Trophoblast cell (in vitro differentiated cells and primary cell): ENCODE results near the gene ADSS1.

ENCODE experiments used
- DNase-seq, 2 donors: peaks; one replicate each; pipeline ENCODE4 v3.0.0-alpha.2; 2016
- H2AFZ ChIP-seq: 2 replicates; pipeline ENCODE4 v1.6.1; 2013; ENCODE audit warnings: low read length, moderate library complexity, mild to moderate bottlenecking; ENCODE audit not compliant: insufficient read depth, poor library complexity
- H2AK5ac ChIP-seq: 2 replicates; pipeline ENCODE4 v1.6.1; 2013; ENCODE audit warnings: mild to moderate bottlenecking, low read length
- H2BK120ac ChIP-seq: 2 replicates; pipeline ENCODE4 v1.6.1; 2013; ENCODE audit warnings: low read length, mild to moderate bottlenecking, moderate library complexity; ENCODE audit not compliant: insufficient read depth, poor library complexity
- H2BK12ac ChIP-seq: 2 replicates; pipeline ENCODE4 v1.6.1; 2013; ENCODE audit warnings: mild to moderate bottlenecking, low read length, moderate library complexity
- H2BK5ac ChIP-seq: 2 replicates; pipeline ENCODE4 v1.6.1; 2013; ENCODE audit warnings: low read length, low read depth, moderate library complexity, mild to moderate bottlenecking; ENCODE audit not compliant: poor library complexity
- H3K14ac ChIP-seq: 2 replicates; pipeline ENCODE4 v1.6.1; 2013; ENCODE audit warnings: mild to moderate bottlenecking, low read length
- H3K18ac ChIP-seq: 2 replicates; pipeline ENCODE4 v1.6.1; 2013; ENCODE audit warnings: mild to moderate bottlenecking, low read length
- H3K23ac ChIP-seq: 2 replicates; pipeline ENCODE4 v1.6.1; 2013; ENCODE audit warnings: low read length
- H3K27ac ChIP-seq: 2 replicates; pipeline ENCODE4 v1.5.1; 2013; ENCODE audit warnings: low read depth, mild to moderate bottlenecking, inconsistent platforms, low read length, moderate library complexity
- H3K27me3 ChIP-seq: 2 replicates; pipeline ENCODE4 v1.6.1; 2013; ENCODE audit warnings: inconsistent platforms, mild to moderate bottlenecking, low read length, moderate library complexity; ENCODE audit not compliant: insufficient read depth
- H3K36me3 ChIP-seq, 2 experiments: 1 replicate in 1 of 2; 2 replicates in 1 of 2; pipeline ENCODE4 v1.6.1; 2013; ENCODE audit warnings: low read length in 2 of 2, mild to moderate bottlenecking in 2 of 2, moderate library complexity in 1 of 2; ENCODE audit not compliant: insufficient read depth in 2 of 2, control insufficient read depth in 1 of 2
- H3K4ac ChIP-seq: 2 replicates; pipeline ENCODE4 v1.6.1; 2013; ENCODE audit warnings: low read depth, mild to moderate bottlenecking, low read length, moderate library complexity
- H3K4me1 ChIP-seq, 2 experiments: 1 replicate in 1 of 2; 2 replicates in 1 of 2; pipeline ENCODE4 v1.6.1; 2013; ENCODE audit warnings: low read length in 2 of 2, mild to moderate bottlenecking in 2 of 2, moderate library complexity in 1 of 2; ENCODE audit not compliant: insufficient read depth in 2 of 2, control insufficient read depth in 1 of 2
- H3K4me2 ChIP-seq: 2 replicates; pipeline ENCODE4 v1.6.1; 2013; ENCODE audit warnings: inconsistent platforms, mild to moderate bottlenecking, low read length, moderate library complexity
- H3K4me3 ChIP-seq: 2 replicates; pipeline ENCODE4 v1.5.1; 2013; ENCODE audit warnings: mild to moderate bottlenecking, low read depth, low read length, inconsistent platforms
- H3K79me1 ChIP-seq: one replicate; pipeline ENCODE4 v1.6.1; 2013; ENCODE audit warnings: low read length
- H3K79me2 ChIP-seq: 2 replicates; pipeline ENCODE4 v1.6.1; 2013; ENCODE audit warnings: low read length, mild to moderate bottlenecking; ENCODE audit not compliant: control insufficient read depth, insufficient read depth, poor library complexity
- H3K9ac ChIP-seq: 2 replicates; pipeline ENCODE4 v1.6.1; 2013; ENCODE audit warnings: mild to moderate bottlenecking, low read length
- H3K9me3 ChIP-seq: 2 replicates; pipeline ENCODE4 v1.6.1; 2013; ENCODE audit warnings: low read depth, mild to moderate bottlenecking, control low read depth, inconsistent platforms, low read length; ENCODE audit not compliant: insufficient read depth
- H4K12ac ChIP-seq: 2 replicates; pipeline ENCODE4 v1.6.1; 2013; ENCODE audit warnings: low read depth, mild to moderate bottlenecking, low read length, moderate library complexity
- H4K8ac ChIP-seq: 2 replicates; pipeline ENCODE4 v1.6.1; 2013; ENCODE audit warnings: low read depth, mild to moderate bottlenecking, low read length, moderate library complexity
- H4K91ac ChIP-seq: one replicate; pipeline ENCODE4 v1.6.1; 2013; ENCODE audit warnings: low read depth, mild to moderate bottlenecking, low read length, moderate library complexity
- WGBS: extraction: QIAGEN DNeasy Blood & Tissue Kit; methylation state at CpG from one replicate; pipeline ENCODE4 v1.1.7; 2013; ENCODE audit warnings: missing lambda C conversion rate; ENCODE audit not compliant: insufficient read length, insufficient coverage; ENCODE audit errors: extremely low coverage; 5-methylcytosine and 5-hydroxymethylcytosine counted together

ADSS1 gene

DNA sequence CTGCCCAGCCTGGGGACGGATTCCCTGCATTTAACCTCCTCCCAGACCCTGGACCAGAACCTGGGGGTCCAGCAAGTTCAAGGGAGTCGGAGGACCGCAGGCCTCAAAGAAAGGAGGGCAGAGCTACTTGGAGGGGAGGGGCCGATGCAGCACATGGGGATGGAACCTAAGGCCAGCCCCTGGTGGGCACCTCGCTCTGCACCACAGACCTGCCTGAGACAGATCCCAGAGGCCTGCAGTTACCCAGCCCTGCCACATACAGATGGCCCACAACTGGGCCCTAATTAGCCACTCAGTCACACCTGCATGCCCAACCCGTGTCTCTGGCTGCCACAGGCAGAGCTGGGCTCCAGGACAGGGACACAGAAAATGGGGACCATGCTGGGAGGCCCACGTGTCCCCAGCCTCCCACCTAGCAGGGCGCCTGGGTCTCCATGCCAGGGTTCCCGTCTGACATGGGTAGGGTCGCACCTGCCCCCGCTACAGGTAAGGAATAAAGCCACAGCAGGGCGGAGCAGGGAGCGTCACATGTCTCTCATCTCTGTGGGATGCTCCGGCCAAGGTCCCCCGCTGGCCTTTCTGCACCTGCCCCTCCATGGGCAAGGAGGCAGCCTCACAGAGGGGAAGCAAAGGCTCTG, 54.8 kb downstream of the ADSS1 start:
- no peak overlapping the region for H3K23ac ChIP-seq
- H2AFZ ChIP-seq: no peak overlapping the region
- H3K9ac ChIP-seq: no peak overlapping the region
- DNase-seq: no peak
- no peak overlapping the region for H2AK5ac ChIP-seq
- no peak overlapping the region for H2BK120ac ChIP-seq
- no peak overlapping the region for H4K8ac ChIP-seq
- H2BK5ac ChIP-seq: no peak overlapping the region
- no peak overlapping the region for H3K14ac ChIP-seq
- H3K27ac ChIP-seq: no peak overlapping the region
- no peaks in the 10 kb centered on the region for H3K79me1 ChIP-seq
- H3K9me3 ChIP-seq: peaks cover 4% of the 10 kb centered on the region
- no peak overlapping the region for H3K4me3 ChIP-seq
- H4K12ac ChIP-seq: no peak overlapping the region
- no peak overlapping the region for H3K18ac ChIP-seq
- no peak overlapping the region for H4K91ac ChIP-seq
- H3K36me3 ChIP-seq: peaks cover 84 to 86% of the 10 kb centered on the region in 2 experiments
- no peaks in the 10 kb centered on the region for H3K27me3 ChIP-seq
- H3K4ac ChIP-seq: no peak overlapping the region
- H3K4me1 ChIP-seq: peaks cover 0 to 7% of the 10 kb centered on the region in 2 experiments
- H2BK12ac ChIP-seq: no peak overlapping the region
- WGBS: no CpG with 5 or more reads among the region's 15 CpGs
- H3K4me2 ChIP-seq: no peak overlapping the region
- no peaks in the 10 kb centered on the region for H3K79me2 ChIP-seq

GRCh38 chr14:104779776-104780512, 55.9 kb downstream of the ADSS1 start:
- no peak overlapping the region for H3K14ac ChIP-seq
- H3K4me3 ChIP-seq: no peak overlapping the region
- no peak overlapping the region for H4K8ac ChIP-seq
- peaks cover 0 to 6% of the 10 kb centered on the region in 2 experiments for H3K4me1 ChIP-seq
- H4K91ac ChIP-seq: no peak overlapping the region
- no peak overlapping the region for H3K23ac ChIP-seq
- H2BK12ac ChIP-seq: no peak overlapping the region
- no peak overlapping the region for H3K9ac ChIP-seq
- H3K18ac ChIP-seq: no peak overlapping the region
- no peak overlapping the region for H3K4ac ChIP-seq
- H3K79me2 ChIP-seq: no peaks in the 10 kb centered on the region
- no peak overlapping the region for H4K12ac ChIP-seq
- H3K4me2 ChIP-seq: no peak overlapping the region
- no peak overlapping the region for H2AK5ac ChIP-seq
- H3K9me3 ChIP-seq: peaks cover 4% of the 10 kb centered on the region
- WGBS: no CpG with 5 or more reads among the region's 32 CpGs
- H2AFZ ChIP-seq: no peak overlapping the region
- H3K79me1 ChIP-seq: no peaks in the 10 kb centered on the region
- H3K36me3 ChIP-seq: peaks cover 85% of the 10 kb centered on the region in 2 experiments
- no peak overlapping the region for H2BK120ac ChIP-seq
- no peaks in the 10 kb centered on the region for H3K27me3 ChIP-seq
- DNase-seq: no peak
- H3K27ac ChIP-seq: no peak overlapping the region
- H2BK5ac ChIP-seq: no peak overlapping the region

DNA sequence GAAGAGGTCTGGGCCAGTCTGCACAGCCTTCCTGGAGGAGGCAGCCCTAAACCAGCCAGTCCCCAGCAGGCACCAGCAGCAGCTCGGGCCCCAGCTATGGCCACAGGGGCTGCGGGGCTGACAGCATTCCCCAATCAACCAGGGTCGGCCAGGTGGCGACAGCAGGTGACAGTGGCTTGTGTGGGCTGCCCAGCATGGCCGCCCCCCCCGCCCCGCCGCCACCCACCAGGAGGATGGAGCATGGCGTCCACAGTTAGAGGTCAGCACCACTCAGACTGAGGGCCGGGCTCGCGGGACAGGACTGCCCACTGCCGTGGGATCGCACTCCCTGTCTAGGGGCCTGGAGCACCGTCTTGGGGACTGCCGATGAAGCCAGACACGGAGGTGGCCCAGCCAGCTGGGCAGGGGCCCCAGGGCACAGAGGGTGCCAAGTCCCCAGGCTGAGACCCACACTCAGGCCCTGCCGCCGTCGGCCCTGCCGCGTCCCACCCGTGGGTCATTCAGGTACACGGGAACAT, 56.5 kb downstream of the ADSS1 start:
- Histone ChIP-seq H3K9me3 (peaks cover 4% of the 10 kb centered on the region), H2BK120ac (no peak overlapping the region), H2AK5ac (no peak overlapping the region), H4K8ac (no peak overlapping the region), H3K4me2 (no peak overlapping the region), H3K23ac (no peak overlapping the region), H4K12ac (no peak overlapping the region), H3K79me2 (no peaks in the 10 kb centered on the region), H3K4me3 (no peak overlapping the region), H3K4ac (no peak overlapping the region), H3K27me3 (no peaks in the 10 kb centered on the region), H3K36me3 (peaks cover 85% of the 10 kb centered on the region in 2 experiments), H3K14ac (no peak overlapping the region), H4K91ac (no peak overlapping the region), H3K4me1 (no peaks in the 10 kb centered on the region), H2BK5ac (no peak overlapping the region), H2AFZ (no peak overlapping the region), H3K79me1 (no peaks in the 10 kb centered on the region), H3K18ac (no peak overlapping the region), H3K9ac (no peak overlapping the region), H3K27ac (no peak overlapping the region), H2BK12ac (no peak overlapping the region)
- DNase-seq: no peak
- no CpG with 5 or more reads among the region's 24 CpGs for WGBS

GRCh38 chr14:104781271-104782077, 57.4 kb downstream of the ADSS1 start:
- no peak overlapping the region for H3K18ac ChIP-seq
- no peaks in the 10 kb centered on the region for H3K79me1 ChIP-seq
- H2BK12ac ChIP-seq: no peak overlapping the region
- DNase-seq: no peak
- H4K8ac ChIP-seq: no peak overlapping the region
- H4K12ac ChIP-seq: no peak overlapping the region
- no peak overlapping the region for H2AFZ ChIP-seq
- no peak overlapping the region for H3K4ac ChIP-seq
- H3K36me3 ChIP-seq: peaks cover 83 to 85% of the 10 kb centered on the region in 2 experiments
- no peak overlapping the region for H2BK5ac ChIP-seq
- no peaks in the 10 kb centered on the region for H3K4me1 ChIP-seq
- H3K79me2 ChIP-seq: no peaks in the 10 kb centered on the region
- H2BK120ac ChIP-seq: no peak overlapping the region
- no peak overlapping the region for H3K4me3 ChIP-seq
- H3K23ac ChIP-seq: no peak overlapping the region
- no peak overlapping the region for H2AK5ac ChIP-seq
- peaks cover 6% of the 10 kb centered on the region for H3K9me3 ChIP-seq
- H3K4me2 ChIP-seq: no peak overlapping the region
- no peak overlapping the region for H3K9ac ChIP-seq
- H3K27me3 ChIP-seq: no peaks in the 10 kb centered on the region
- no CpG with 5 or more reads among the region's 20 CpGs for WGBS
- H3K27ac ChIP-seq: no peak overlapping the region
- H4K91ac ChIP-seq: no peak overlapping the region
- H3K14ac ChIP-seq: no peak overlapping the region
